DOHH2 (cell line): ENCODE measurements around the gene GJB2.

Experiments
- EZH2phosphoT487 ChIP-seq: fragments of 200-600 bp; sonication (generic); IDR thresholded peaks from 2 replicates; pipeline ENCODE4 v1.6.1; 2017; ENCODE audit warnings: borderline replicate concordance, mild to moderate bottlenecking, antibody characterized with exemption, low read length, moderate library complexity, mixed read lengths
- TF ChIP-seq, protein P1 (sequence below): fragments of 200-600 bp; sonication (generic); IDR thresholded peaks from one replicate; pipeline ENCODE4 v1.5.1; 2014; ENCODE audit warnings: antibody characterized with exemption, mild to moderate bottlenecking, low read depth, low read length; ENCODE audit not compliant: poor library complexity, severe bottlenecking

- TF ChIP-seq, protein P1, sequence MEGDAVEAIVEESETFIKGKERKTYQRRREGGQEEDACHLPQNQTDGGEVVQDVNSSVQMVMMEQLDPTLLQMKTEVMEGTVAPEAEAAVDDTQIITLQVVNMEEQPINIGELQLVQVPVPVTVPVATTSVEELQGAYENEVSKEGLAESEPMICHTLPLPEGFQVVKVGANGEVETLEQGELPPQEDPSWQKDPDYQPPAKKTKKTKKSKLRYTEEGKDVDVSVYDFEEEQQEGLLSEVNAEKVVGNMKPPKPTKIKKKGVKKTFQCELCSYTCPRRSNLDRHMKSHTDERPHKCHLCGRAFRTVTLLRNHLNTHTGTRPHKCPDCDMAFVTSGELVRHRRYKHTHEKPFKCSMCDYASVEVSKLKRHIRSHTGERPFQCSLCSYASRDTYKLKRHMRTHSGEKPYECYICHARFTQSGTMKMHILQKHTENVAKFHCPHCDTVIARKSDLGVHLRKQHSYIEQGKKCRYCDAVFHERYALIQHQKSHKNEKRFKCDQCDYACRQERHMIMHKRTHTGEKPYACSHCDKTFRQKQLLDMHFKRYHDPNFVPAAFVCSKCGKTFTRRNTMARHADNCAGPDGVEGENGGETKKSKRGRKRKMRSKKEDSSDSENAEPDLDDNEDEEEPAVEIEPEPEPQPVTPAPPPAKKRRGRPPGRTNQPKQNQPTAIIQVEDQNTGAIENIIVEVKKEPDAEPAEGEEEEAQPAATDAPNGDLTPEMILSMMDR = no peak
- no peak for TF ChIP-seq EZH2phosphoT487
Measured at GRCh38 chr13:20161951-20162300, 30.8 kb downstream of the GJB2 start.
